ENCODE measurements around the gene ANKRD13A.

Gene ANKRD13A

GRCh38 chr12:109998904-109999648, at the start of gene ANKRD13A:
ANKRD13A (plus strand) TSS chr12:109999430; CDS start chr12:109999689, 259 bp downstream.
- no peak for TF ChIP-seq CTCF (IDR thresholded peaks at IDR 0.05; ENCODE audit: insufficient read depth, low read depth, low read length, missing control alignments)
- H3K4me3 ChIP-seq (ENCODE audit: low read length) = peak within 1 kb of the TSS; percentile 75
- DNase-seq (ENCODE audit: low read depth) = peak; percentile 94

- TF ChIP-seq CTCF (IDR thresholded peaks at IDR 0.05; ENCODE audit: insufficient read depth, low read depth, low read length, missing control alignments) = no peak
- DNase-seq (ENCODE audit: low read depth) = no peak
- H3K4me3 ChIP-seq (ENCODE audit: low read length) = no peak overlapping the region
Observed at GRCh38 chr12:109950625-109951024, 48.6 kb upstream of the ANKRD13A start.

GRCh38 chr12:109951136-109951535, 48.1 kb upstream of the ANKRD13A start:
- peak; percentile 19 for DNase-seq (ENCODE audit: low read depth)
- H3K4me3 ChIP-seq (ENCODE audit: low read length) = no peak overlapping the region
- no peak for TF ChIP-seq CTCF (IDR thresholded peaks at IDR 0.05; ENCODE audit: insufficient read depth, low read depth, low read length, missing control alignments)

GRCh38 chr12:109951751-109952150, 47.5 kb upstream of the ANKRD13A start:
- no peak overlapping the region for H3K4me3 ChIP-seq (ENCODE audit: low read length)
- peak; percentile 73 for DNase-seq (ENCODE audit: low read depth)
- no peak for TF ChIP-seq CTCF (IDR thresholded peaks at IDR 0.05; ENCODE audit: insufficient read depth, low read depth, low read length, missing control alignments)

- no peak for DNase-seq (ENCODE audit: low read depth)
- no peak overlapping the region for H3K4me3 ChIP-seq (ENCODE audit: low read length)
- no peak for TF ChIP-seq CTCF (IDR thresholded peaks at IDR 0.05; ENCODE audit: insufficient read depth, low read depth, low read length, missing control alignments)
Observed at GRCh38 chr12:109952160-109952858, 46.9 kb upstream of the ANKRD13A start.

- DNase-seq (ENCODE audit: low read depth) = no peak
- no peak for TF ChIP-seq CTCF (IDR thresholded peaks at IDR 0.05; ENCODE audit: insufficient read depth, low read depth, low read length, missing control alignments)
- H3K4me3 ChIP-seq (ENCODE audit: low read length) = no peak overlapping the region
Observed at GRCh38 chr12:109952873-109953272, 46.4 kb upstream of the ANKRD13A start.

All from epithelial cell of esophagus (primary cell).